Neural progenitor cell (in vitro differentiated cells): Measurements from ENCODE around the gene RTN4. TPM values are rescaled to one million over a fixed set of nuclear protein-coding genes. Genes with fewer than 3 reads are reported as not detected.

Experiments
- DNase-seq: peaks from one replicate; pipeline ENCODE4 v3.0.0-alpha.2; 2016; ENCODE audit warnings: low spot score
- H2AFZ ChIP-seq: fragments of 200-600 bp; sonication (generic); replicated peaks from 2 replicates; pipeline ENCODE4 v1.6.1; 2016; ENCODE audit warnings: antibody characterized with exemption
- H3F3A ChIP-seq: fragments of 200-600 bp; sonication (generic); 2 replicates; pipeline ENCODE4 v1.6.1; 2016; ENCODE audit warnings: antibody characterized with exemption, low read depth
- H3K27ac ChIP-seq: fragments of 200-600 bp; sonication (generic); 2 replicates; pipeline ENCODE4 v1.5.1; 2016; ENCODE audit warnings: mild to moderate bottlenecking
- H3K27me3 ChIP-seq: fragments of 200-600 bp; sonication (generic); 2 replicates; pipeline ENCODE4 v1.6.1; 2016; ENCODE audit warnings: mild to moderate bottlenecking, moderate library complexity
- H3K36me3 ChIP-seq: fragments of 200-600 bp; sonication (generic); 2 replicates; pipeline ENCODE4 v1.5.1; 2016
- H3K4me1 ChIP-seq: fragments of 200-600 bp; sonication (generic); 2 replicates; pipeline ENCODE4 v1.6.1; 2016; ENCODE audit warnings: mixed run types
- H3K4me2 ChIP-seq: fragments of 200-600 bp; sonication (generic); 2 replicates; pipeline ENCODE4 v1.6.1; 2016
- H3K4me3 ChIP-seq: fragments of 200-600 bp; sonication (generic); 2 replicates; pipeline ENCODE4 v1.5.1; 2016
- H3K79me2 ChIP-seq: fragments of 200-600 bp; sonication (generic); 2 replicates; pipeline ENCODE4 v1.6.1; 2016; ENCODE audit warnings: low read depth
- H3K9ac ChIP-seq: fragments of 200-600 bp; sonication (generic); 2 replicates; pipeline ENCODE4 v1.6.1; 2016
- H3K9me3 ChIP-seq: fragments of 200-600 bp; sonication (generic); 2 replicates; pipeline ENCODE4 v1.5.1; 2016; ENCODE audit warnings: low read depth
- H4K20me1 ChIP-seq: fragments of 200-600 bp; sonication (generic); 2 replicates; pipeline ENCODE4 v1.6.1; 2016; ENCODE audit warnings: low read depth
- H3K27ac Mint-ChIP-seq: 3 replicates; pipeline ENCODE4 v1.8.0; 2021; ENCODE audit warnings: mixed read lengths
- H3K27me3 Mint-ChIP-seq: 2 replicates; pipeline ENCODE4 v1.8.0; 2022; ENCODE audit warnings: low read depth, mild to moderate bottlenecking, inconsistent platforms, moderate library complexity, mixed read lengths; ENCODE audit not compliant: insufficient read depth
- H3K36me3 Mint-ChIP-seq: 3 replicates; pipeline ENCODE4 v1.8.0; 2021; ENCODE audit warnings: mixed read lengths
- H3K4me1 Mint-ChIP-seq: 3 replicates; pipeline ENCODE4 v1.8.0; 2021; ENCODE audit warnings: mixed read lengths
- H3K4me3 Mint-ChIP-seq: 3 replicates; pipeline ENCODE4 v1.8.0; 2021; ENCODE audit warnings: mild to moderate bottlenecking, moderate library complexity, mixed read lengths
- H3K9me3 Mint-ChIP-seq: 3 replicates; pipeline ENCODE4 v1.8.0; 2020; ENCODE audit warnings: mixed read lengths
- CTCF ChIP-seq: fragments of 200-600 bp; sonication (generic); IDR thresholded peaks from 2 replicates; pipeline ENCODE4 v1.5.1; 2017; ENCODE audit warnings: antibody characterized with exemption, mild to moderate bottlenecking
- EZH2 ChIP-seq: fragments of 200-600 bp; sonication (generic); IDR thresholded peaks from 2 replicates; pipeline ENCODE4 v1.6.1; 2017; ENCODE audit warnings: antibody characterized with exemption, mild to moderate bottlenecking, moderate library complexity
- EZH2phosphoT487 ChIP-seq: fragments of 200-600 bp; sonication (generic); IDR thresholded peaks from 2 replicates; pipeline ENCODE4 v1.6.1; 2017; ENCODE audit warnings: antibody characterized with exemption
- total RNA-seq: library from RNA; depleted of rRNA; stranded (reverse); fragments of >200 nt; gene quantifications from 2 replicates; pipeline ENCODE4 v1.2.3, GENCODE V29; 2015; ENCODE audit warnings: low replicate concordance

Gene RTN4
- total RNA-seq, 1 donor from 2014 or later = 157 TPM

DNA sequence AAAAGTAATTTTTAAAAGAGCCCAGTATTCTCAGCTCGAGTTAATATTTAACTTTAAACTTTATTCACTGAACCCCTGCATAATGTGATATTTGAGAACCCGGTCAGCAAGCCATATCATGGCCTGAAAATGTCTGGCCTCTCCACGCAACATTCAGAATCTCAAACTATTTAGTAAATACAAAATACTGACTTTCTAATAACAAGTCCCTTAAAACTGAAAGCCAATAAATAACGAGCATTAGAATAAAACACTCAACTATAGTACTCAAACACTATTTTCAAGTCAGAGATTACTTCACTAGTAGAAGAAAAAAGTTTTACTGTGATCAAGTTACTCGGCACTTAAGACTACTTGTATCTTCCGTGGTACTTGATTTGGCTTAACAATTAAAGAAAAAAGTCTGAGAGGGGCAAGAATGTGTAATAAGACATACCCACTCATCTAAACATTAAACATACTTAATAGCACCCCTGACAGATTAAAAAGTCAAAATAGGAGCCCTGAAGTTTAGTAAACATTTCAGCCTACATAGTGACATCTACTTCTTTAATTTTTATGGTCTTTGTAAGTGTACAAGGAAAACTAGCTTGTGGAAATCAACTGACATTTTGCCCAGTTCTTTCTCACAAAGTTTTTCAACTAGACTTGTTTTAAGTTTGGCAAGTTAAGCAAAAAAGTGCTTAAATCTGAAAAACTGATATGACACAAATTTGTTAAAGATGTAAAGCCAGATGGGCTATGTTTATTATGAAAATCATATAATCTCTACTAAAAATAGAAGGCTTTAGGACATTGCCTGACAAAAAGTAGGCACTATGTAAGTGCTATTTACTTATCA, 38.2 kb downstream of the RTN4 start:
- Mint-ChIP-seq H3K9me3 (peaks cover 3% of the 10 kb centered on the region), H3K4me1 (peaks cover 15% of the 10 kb centered on the region), H3K27me3 (no peaks in the 10 kb centered on the region), H3K4me3 (no peak overlapping the region), H3K36me3 (peaks cover 11% of the 10 kb centered on the region), H3K27ac (no peak overlapping the region)
- no peak overlapping the region for H3K4me3 ChIP-seq
- peaks cover 100% of the 10 kb centered on the region for H3K79me2 ChIP-seq
- DNase-seq = no peak
- no peaks in the 10 kb centered on the region for H3K27me3 ChIP-seq
- peaks cover 55% of the 10 kb centered on the region for H4K20me1 ChIP-seq
- H3F3A ChIP-seq = no peaks in the 10 kb centered on the region
- peak overlapping the region; percentile 4 for H3K27ac ChIP-seq
- H3K4me2 ChIP-seq = no peak overlapping the region
- H3K9ac ChIP-seq = no peak overlapping the region
- peaks cover 41% of the 10 kb centered on the region for H3K4me1 ChIP-seq
- peaks cover 7% of the 10 kb centered on the region for H3K9me3 ChIP-seq
- no peak overlapping the region for H2AFZ ChIP-seq
- H3K36me3 ChIP-seq = peaks cover 5% of the 10 kb centered on the region
- TF ChIP-seq EZH2 = no peak
- no peak for TF ChIP-seq CTCF

DNA sequence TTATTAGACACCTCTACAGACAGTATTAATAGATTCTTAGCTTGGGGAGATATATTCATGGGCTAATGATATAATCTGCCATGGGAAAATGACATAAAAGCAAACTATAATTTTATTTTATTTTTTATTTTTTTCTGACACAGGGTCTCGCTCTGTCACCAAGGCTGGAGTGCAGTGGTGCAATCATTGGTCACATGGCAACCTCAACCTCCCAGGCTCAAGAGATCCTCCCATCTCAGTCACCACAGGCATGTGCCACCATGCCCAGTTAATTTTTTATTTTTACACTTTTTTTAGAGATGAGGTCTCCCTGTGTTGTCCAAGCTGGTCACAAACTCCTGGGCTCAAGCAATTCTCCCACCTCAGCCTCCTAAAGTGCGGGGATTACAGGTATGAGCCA, 39.3 kb downstream of the RTN4 start:
- H3K79me2 ChIP-seq = peaks cover 100% of the 10 kb centered on the region
- H3K27me3 Mint-ChIP-seq = no peaks in the 10 kb centered on the region
- H3K27ac Mint-ChIP-seq = no peak overlapping the region
- H3K36me3 Mint-ChIP-seq = peaks cover 7% of the 10 kb centered on the region
- TF ChIP-seq CTCF (no peak), EZH2 (no peak), EZH2phosphoT487 (no peak)
- H3K9me3 ChIP-seq = peaks cover 6% of the 10 kb centered on the region
- peaks cover 55% of the 10 kb centered on the region for H4K20me1 ChIP-seq
- H3K27me3 ChIP-seq = no peaks in the 10 kb centered on the region
- H3K4me1 ChIP-seq = peaks cover 41% of the 10 kb centered on the region
- H3K9me3 Mint-ChIP-seq = peaks cover 3% of the 10 kb centered on the region
- H3K36me3 ChIP-seq = no peaks in the 10 kb centered on the region
- H3K4me2 ChIP-seq = no peak overlapping the region
- no peak overlapping the region for H3K4me3 Mint-ChIP-seq
- no peaks in the 10 kb centered on the region for H3F3A ChIP-seq
- H3K4me1 Mint-ChIP-seq = peaks cover 15% of the 10 kb centered on the region
- no peak overlapping the region for H3K4me3 ChIP-seq
- no peak overlapping the region for H3K27ac ChIP-seq
- no peak for DNase-seq
- no peak overlapping the region for H3K9ac ChIP-seq
- H2AFZ ChIP-seq = no peak overlapping the region

GRCh38 chr2:55010149-55010591, 40.1 kb downstream of the RTN4 start:
- TF ChIP-seq CTCF = no peak
- no peak for TF ChIP-seq EZH2phosphoT487
- TF ChIP-seq EZH2 = no peak
- Histone ChIP-seq H3K9ac (no peak overlapping the region), H3K9me3 (no peaks in the 10 kb centered on the region), H3K27ac (no peak overlapping the region), H4K20me1 (peaks cover 55% of the 10 kb centered on the region), H3K79me2 (peaks cover 100% of the 10 kb centered on the region), H3K4me2 (peak overlapping the region; percentile 52), H3K4me1 (peaks cover 41% of the 10 kb centered on the region), H2AFZ (no peak overlapping the region), H3K4me3 (no peak overlapping the region), H3K27me3 (no peaks in the 10 kb centered on the region), H3F3A (no peaks in the 10 kb centered on the region), H3K36me3 (no peaks in the 10 kb centered on the region)
- Mint-ChIP-seq H3K27me3 (no peaks in the 10 kb centered on the region), H3K4me1 (peaks cover 15% of the 10 kb centered on the region), H3K36me3 (peaks cover 5% of the 10 kb centered on the region), H3K4me3 (no peak overlapping the region), H3K27ac (peak overlapping the region; percentile 76), H3K9me3 (no peaks in the 10 kb centered on the region)
- DNase-seq = peak; percentile 20
